ENCODE data around the gene OR52I1. TPM values are rescaled to one million over a fixed set of nuclear protein-coding genes. Genes with fewer than 3 reads are reported as not detected.

Gene OR52I1
- total and polyA plus RNA-seq, 10 of the 15 experiments (the other 5 are each of a cell fraction or from before 2014, with no cell fraction given): not detected

GRCh38 chr11:4636962-4637661 lies 43.3 kb downstream of the OR52I1 start, which contains the start of gene OR51D1:
Gene OR51D1 (plus strand): TSS chr11:4637477. CDS start chr11:4639791, 2,314 bp downstream.
- POLR2A ChIA-PET: no interaction called here
- CTCF ChIA-PET: interaction anchor here (0.7 to 3.9 kb wide), 25 partner anchors 9 to 749 kb away, joined by 3 to 28 read pairs (median 5); partner anchors contain the start of gene TRIM68
- in situ Hi-C loops (cut with MboI): loop anchor here (5.0 kb wide), 2 partner anchors 190 to 355 kb away; partner anchors contain the start of gene OR51L1
- FAIRE-seq (peak; percentile 27), ATAC-seq (peak; percentile 99), DNase-seq (ENCODE audit: low read depth, low spot score) (peak; percentile 21)
- Histone ChIP-seq H3K4me1 (ENCODE audit: control insufficient read depth, insufficient read depth, low read length) (no peaks in the 10 kb centered on the region), H3K4me3 (no peak within 1 kb of the TSS), H3K27me3 (replicated peaks in 1 of 2; ENCODE audit: control insufficient read depth in 2 of 2, insufficient read depth in 2 of 2, low read length in 1 of 2) (no peaks in the 10 kb centered on the region; a peak in 1 of 4 replicates), H3K4me2 (ENCODE audit: control insufficient read depth, insufficient read depth) (no peak within 1 kb of the TSS), H3K27ac (ENCODE audit: control insufficient read depth, insufficient read depth) (no peak within 1 kb of the TSS), H3K79me2 (ENCODE audit: control insufficient read depth, insufficient read depth, low read length) (no peaks in the 10 kb centered on the region), H3K9me3 (replicated peaks; ENCODE audit: control insufficient read depth, insufficient read depth, low read length) (no peaks in the 10 kb centered on the region), H4K20me1 (ENCODE audit: control insufficient read depth, insufficient read depth) (no peaks in the 10 kb centered on the region), H3K36me3 (ENCODE audit: control insufficient read depth in 2 of 2, insufficient read depth in 2 of 2, low read length in 1 of 2) (no peaks in the 10 kb centered on the region), H2AFZ (ENCODE audit: control insufficient read depth, low read depth, low read length) (no peak within 1 kb of the TSS), H3K9ac (ENCODE audit: control insufficient read depth, insufficient read depth, low read length) (no peak within 1 kb of the TSS)
- SMC1A ChIA-PET (ENCODE audit: uncharacterized antibody, unreplicated experiment): interaction anchor here (0.5 to 2.8 kb wide), 20 partner anchors 9 to 978 kb away, joined by 3 to 19 read pairs (median 3); no protein-coding TSS in a partner anchor
- 18% methylated on average over 21 of the region's 21 CpGs for WGBS (ENCODE audit: insufficient coverage, insufficient replicate concordance, low lambda C conversion rate, missing lambda C conversion rate)
- no TSS peak for BruUV-seq (replicated peaks)
- intact Hi-C loops (cut with micrococcal nuclease; ENCODE audit: unreplicated experiment): loop anchor here (1.0 to 5.0 kb wide), 3 partner anchors 190 to 450 kb away; no protein-coding TSS in a partner anchor
- RAD21 ChIA-PET (ENCODE audit: unreplicated experiment): interaction anchor here (0.6 to 2.6 kb wide), 7 partner anchors 9 to 455 kb away, joined by 3 to 21 read pairs (median 4); no protein-coding TSS in a partner anchor
- no peak for TF ChIP-seq TARDBP (IDR thresholded peaks at IDR 0.05; ENCODE audit: borderline replicate concordance)
- peak; percentile 66 for TF ChIP-seq YY1 (IDR thresholded peaks at IDR 0.05; ENCODE audit: low read depth, low read length)
- 0 out of 2 replicates have a peak, but pooled peaks have one; percentile 44 for TF ChIP-seq IRF4 (IDR thresholded peaks at IDR 0.05; ENCODE audit: low read depth, low read length)
- peak; percentile 93 for TF ChIP-seq SMC3 (IDR thresholded peaks at IDR 0.05; ENCODE audit: borderline replicate concordance, low read length)
- no peak for TF ChIP-seq IRF5 (IDR thresholded peaks at IDR 0.05; ENCODE audit: borderline replicate concordance)
- TF ChIP-seq RUNX3 (IDR thresholded peaks at IDR 0.05; ENCODE audit: low read length): no peak
- no peak for TF ChIP-seq RCOR1 (conservative IDR thresholded peaks at IDR 0.05; ENCODE audit: low read depth, low read length)
- TF ChIP-seq E4F1 (IDR thresholded peaks at IDR 0.05; ENCODE audit: borderline replicate concordance, partially characterized antibody): no peak
- no peak for TF ChIP-seq ATF7 (IDR thresholded peaks at IDR 0.05; ENCODE audit: low read depth)
- TF ChIP-seq CTCF (IDR thresholded peaks at IDR 0.05 in 2 of 3, conservative IDR thresholded peaks at IDR 0.05 in 1 of 3; ENCODE audit: control insufficient read depth in 2 of 3, extremely low read depth in 1 of 3, insufficient read depth in 1 of 3, low read depth in 3 of 3, low read length in 3 of 3): peak; percentile 90 to 94 (median 91)
- no peak for TF ChIP-seq REST (IDR thresholded peaks at IDR 0.05; ENCODE audit: low read depth, low read length)
- TF ChIP-seq NFXL1 (IDR thresholded peaks at IDR 0.05; ENCODE audit: borderline replicate concordance): no peak

Measured in GM12878 (cell line).